Measurements from ENCODE around the gene PPP6R3. TPM values are rescaled to one million over a fixed set of nuclear protein-coding genes. Genes with fewer than 3 reads are reported as not detected.

PPP6R3 gene
- total and polyA plus RNA-seq, 2 donors (not counting 3 experiments of a cell fraction or from before 2014, with no cell fraction given) = 31.7 to 98.8 TPM

DNA sequence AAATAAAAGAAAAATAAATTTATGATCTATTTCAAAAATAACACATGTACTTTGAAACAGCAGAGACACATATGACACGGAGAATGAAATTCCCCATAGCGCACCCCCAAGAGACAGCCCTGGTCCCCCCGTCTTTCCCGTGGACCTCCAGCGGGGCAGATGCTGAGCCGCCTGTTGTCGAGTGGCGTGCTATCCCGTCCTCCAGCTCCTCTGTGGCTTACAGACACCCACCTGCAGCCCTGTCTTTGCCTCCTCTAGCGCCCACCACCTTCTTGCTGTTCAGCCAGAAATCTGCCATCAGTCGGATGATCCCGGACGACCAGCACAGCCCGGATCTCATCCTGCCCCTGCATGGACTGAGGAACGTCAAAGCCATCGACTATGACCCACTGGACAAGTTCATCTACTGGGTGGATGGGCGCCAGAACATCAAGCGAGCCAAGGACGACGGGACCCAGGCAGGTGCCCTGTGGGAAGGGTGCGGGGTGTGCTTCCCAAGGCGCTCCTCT lies 44.4 kb upstream of the PPP6R3 start:
- H3K9me3 ChIP-seq (replicated peaks; ENCODE audit: control insufficient read depth, insufficient read depth, low read length) = no peaks in the 10 kb centered on the region
- POLR2A ChIA-PET = no interaction called here
- TF ChIP-seq, protein P1, sequence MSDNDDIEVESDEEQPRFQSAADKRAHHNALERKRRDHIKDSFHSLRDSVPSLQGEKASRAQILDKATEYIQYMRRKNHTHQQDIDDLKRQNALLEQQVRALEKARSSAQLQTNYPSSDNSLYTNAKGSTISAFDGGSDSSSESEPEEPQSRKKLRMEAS (IDR thresholded peaks at IDR 0.05; ENCODE audit: insufficient read depth, insufficient read length) = no peak
- TF ChIP-seq POLR2A (IDR thresholded peaks at IDR 0.05; ENCODE audit: low read depth, low read length) (no peak), GATA2 (IDR thresholded peaks at IDR 0.05; ENCODE audit: insufficient read depth, insufficient read length, low read depth, low read length) (no peak), MYC (IDR thresholded peaks at IDR 0.05; ENCODE audit: low read depth, low read length) (no peak), FOS (IDR thresholded peaks at IDR 0.05; ENCODE audit: borderline replicate concordance, insufficient read depth, low read length) (no peak), EZH2 (IDR thresholded peaks at IDR 0.05; ENCODE audit: borderline replicate concordance, low read depth, low read length, severe bottlenecking) (no peak), JUN (IDR thresholded peaks at IDR 0.05; ENCODE audit: borderline replicate concordance, insufficient read depth, insufficient read length, low read depth) (no peak), POLR2AphosphoS5 (IDR thresholded peaks at IDR 0.05; ENCODE audit: insufficient read depth, low read depth, low read length) (no peak)
- TF ChIP-seq, protein P2, sequence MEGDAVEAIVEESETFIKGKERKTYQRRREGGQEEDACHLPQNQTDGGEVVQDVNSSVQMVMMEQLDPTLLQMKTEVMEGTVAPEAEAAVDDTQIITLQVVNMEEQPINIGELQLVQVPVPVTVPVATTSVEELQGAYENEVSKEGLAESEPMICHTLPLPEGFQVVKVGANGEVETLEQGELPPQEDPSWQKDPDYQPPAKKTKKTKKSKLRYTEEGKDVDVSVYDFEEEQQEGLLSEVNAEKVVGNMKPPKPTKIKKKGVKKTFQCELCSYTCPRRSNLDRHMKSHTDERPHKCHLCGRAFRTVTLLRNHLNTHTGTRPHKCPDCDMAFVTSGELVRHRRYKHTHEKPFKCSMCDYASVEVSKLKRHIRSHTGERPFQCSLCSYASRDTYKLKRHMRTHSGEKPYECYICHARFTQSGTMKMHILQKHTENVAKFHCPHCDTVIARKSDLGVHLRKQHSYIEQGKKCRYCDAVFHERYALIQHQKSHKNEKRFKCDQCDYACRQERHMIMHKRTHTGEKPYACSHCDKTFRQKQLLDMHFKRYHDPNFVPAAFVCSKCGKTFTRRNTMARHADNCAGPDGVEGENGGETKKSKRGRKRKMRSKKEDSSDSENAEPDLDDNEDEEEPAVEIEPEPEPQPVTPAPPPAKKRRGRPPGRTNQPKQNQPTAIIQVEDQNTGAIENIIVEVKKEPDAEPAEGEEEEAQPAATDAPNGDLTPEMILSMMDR (IDR thresholded peaks at IDR 0.05; ENCODE audit: extremely low read depth in 1 of 2, insufficient read depth in 1 of 2, low read depth in 1 of 2, low read length in 2 of 2) = no peak
- H3K9me1 ChIP-seq (replicated peaks; ENCODE audit: control insufficient read depth, extremely low read depth, insufficient read depth, low read length) = no peaks in the 10 kb centered on the region
- peaks cover 4% of the 10 kb centered on the region for H3K4me1 ChIP-seq (ENCODE audit: control insufficient read depth, extremely low read depth, insufficient read depth, low read length)
- no peak overlapping the region for H3K9ac ChIP-seq (replicated peaks; ENCODE audit: extremely low read depth, insufficient read depth, low read length)
- no peaks in the 10 kb centered on the region for H3K27me3 ChIP-seq (ENCODE audit: control insufficient read depth in 2 of 2, insufficient read depth in 2 of 2, low read length in 2 of 2)
- FAIRE-seq = no peak
- CTCF ChIA-PET = no interaction called here
- intact Hi-C loops (cut with micrococcal nuclease) = no loop called here
- H3K4me3 ChIP-seq (replicated peaks in 1 of 3; ENCODE audit: insufficient read depth in 1 of 3, low read depth in 1 of 3, low read length in 3 of 3) = no peak overlapping the region
- no peak overlapping the region for H2AFZ ChIP-seq (ENCODE audit: low read depth, low read length)
- dilution Hi-C loops (cut with MboI; ENCODE audit: extremely low pct_ligation_motif_present, low sequenced_read_pairs) = no loop called here
- no peak overlapping the region for H3K4me2 ChIP-seq (ENCODE audit: insufficient read depth, low read length)
- DNase-seq (ENCODE audit: low read depth, low spot score) = no peak
- no peaks in the 10 kb centered on the region for H4K20me1 ChIP-seq (replicated peaks; ENCODE audit: control insufficient read depth, extremely low read depth, insufficient read depth, low read length)
- H3K79me2 ChIP-seq (ENCODE audit: control insufficient read depth, insufficient read depth, low read length) = no peaks in the 10 kb centered on the region
- H3K36me3 ChIP-seq (ENCODE audit: control insufficient read depth in 2 of 2, extremely low read depth in 1 of 2, insufficient read depth in 2 of 2, low read length in 2 of 2) = peaks cover 6 to 52% of the 10 kb centered on the region in 2 experiments
- no TSS peak for BruUV-seq (replicated peaks)
- no peak overlapping the region for H3K27ac ChIP-seq (ENCODE audit: insufficient read depth, low read depth, low read length)

All from endothelial cell of umbilical vein (primary cell).